ENCODE results near the gene AOC3.

Gene AOC3

DNA sequence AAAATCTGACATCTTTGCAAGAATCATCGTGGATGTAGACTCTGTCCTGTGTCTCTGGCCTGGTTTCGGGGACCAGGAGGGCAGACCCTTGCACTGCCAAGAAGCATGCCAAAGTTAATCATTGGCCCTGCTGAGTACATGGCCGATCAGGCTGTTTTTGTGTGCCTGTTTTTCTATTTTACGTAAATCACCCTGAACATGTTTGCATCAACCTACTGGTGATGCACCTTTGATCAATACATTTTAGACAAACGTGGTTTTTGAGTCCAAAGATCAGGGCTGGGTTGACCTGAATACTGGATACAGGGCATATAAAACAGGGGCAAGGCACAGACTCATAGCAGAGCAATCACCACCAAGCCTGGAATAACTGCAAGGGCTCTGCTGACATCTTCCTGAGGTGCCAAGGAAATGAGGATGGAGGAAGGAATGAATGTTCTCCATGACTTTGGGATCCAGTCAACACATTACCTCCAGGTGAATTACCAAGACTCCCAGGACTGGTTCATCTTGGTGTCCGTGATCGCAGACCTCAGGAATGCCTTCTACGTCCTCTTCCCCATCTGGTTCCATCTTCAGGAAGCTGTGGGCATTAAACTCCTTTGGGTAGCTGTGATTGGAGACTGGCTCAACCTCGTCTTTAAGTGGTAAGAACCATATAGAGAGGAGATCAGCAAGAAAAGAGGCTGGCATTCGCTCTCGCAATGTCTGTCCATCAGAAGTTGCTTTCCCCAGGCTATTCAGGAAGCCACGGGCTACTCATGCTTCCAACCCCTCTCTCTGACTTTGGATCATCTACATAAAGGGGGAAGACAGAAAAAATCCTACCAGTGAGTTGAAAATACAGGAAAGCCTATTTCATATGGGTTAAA lies 49.7 kb downstream of the AOC3 start, which contains the start of gene G6PC1:
TSS of gene G6PC1 (plus strand) at position 340 of the 872 bp plus-strand sequence. CDS start at position 418, 78 bp downstream.
- no peak within 1 kb of the TSS for H3K27ac ChIP-seq
- no peak within 1 kb of the TSS for H3K4me3 ChIP-seq (ENCODE audit: low read depth, low read length)
- DNase-seq = no peak
- in situ Hi-C loops (cut with HindIII; ENCODE audit: low pct_ligation_motif_present, low sequenced_read_pairs) = no loop called here
- H3K27me3 ChIP-seq (replicated peaks) = no peaks in the 10 kb centered on the region
- H3K36me3 ChIP-seq (replicated peaks) = no peaks in the 10 kb centered on the region
- TF ChIP-seq, protein P1, sequence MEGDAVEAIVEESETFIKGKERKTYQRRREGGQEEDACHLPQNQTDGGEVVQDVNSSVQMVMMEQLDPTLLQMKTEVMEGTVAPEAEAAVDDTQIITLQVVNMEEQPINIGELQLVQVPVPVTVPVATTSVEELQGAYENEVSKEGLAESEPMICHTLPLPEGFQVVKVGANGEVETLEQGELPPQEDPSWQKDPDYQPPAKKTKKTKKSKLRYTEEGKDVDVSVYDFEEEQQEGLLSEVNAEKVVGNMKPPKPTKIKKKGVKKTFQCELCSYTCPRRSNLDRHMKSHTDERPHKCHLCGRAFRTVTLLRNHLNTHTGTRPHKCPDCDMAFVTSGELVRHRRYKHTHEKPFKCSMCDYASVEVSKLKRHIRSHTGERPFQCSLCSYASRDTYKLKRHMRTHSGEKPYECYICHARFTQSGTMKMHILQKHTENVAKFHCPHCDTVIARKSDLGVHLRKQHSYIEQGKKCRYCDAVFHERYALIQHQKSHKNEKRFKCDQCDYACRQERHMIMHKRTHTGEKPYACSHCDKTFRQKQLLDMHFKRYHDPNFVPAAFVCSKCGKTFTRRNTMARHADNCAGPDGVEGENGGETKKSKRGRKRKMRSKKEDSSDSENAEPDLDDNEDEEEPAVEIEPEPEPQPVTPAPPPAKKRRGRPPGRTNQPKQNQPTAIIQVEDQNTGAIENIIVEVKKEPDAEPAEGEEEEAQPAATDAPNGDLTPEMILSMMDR (IDR thresholded peaks at IDR 0.05; ENCODE audit: low read depth, low read length, missing control alignments) = no peak

DNA sequence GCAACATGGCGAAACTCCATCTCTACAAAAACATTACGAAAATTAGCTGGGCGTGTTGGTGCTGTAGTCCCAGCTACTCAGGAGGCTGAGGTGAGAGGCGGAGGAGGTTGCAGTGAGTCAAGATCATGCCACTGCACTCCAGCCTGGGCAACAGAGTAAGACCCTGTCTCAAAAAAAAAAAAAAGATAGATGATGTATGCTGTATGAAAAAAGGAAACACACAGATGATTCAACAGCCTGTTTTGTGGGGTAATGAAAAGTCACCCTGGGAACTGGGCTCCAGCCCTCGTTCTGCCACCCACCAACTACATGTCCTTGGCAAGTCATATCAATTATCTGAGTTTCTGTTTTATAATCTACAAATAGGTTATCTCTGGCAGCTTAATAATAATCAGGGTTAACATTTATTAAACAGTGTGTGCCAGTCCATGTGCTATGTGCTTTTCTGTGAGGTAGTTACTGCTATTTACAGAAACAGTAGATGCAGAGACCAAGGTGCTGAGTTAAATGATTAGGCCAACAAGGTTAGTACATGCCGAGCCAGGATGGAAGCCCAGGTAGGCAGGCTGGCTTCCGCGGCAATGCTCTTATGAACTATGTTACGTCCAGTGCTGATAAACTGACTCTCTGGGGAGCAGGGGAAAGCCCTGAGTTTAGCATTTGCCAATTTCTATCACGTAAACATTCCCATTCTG lies 50.7 kb downstream of the AOC3 start:
- Histone ChIP-seq H3K27me3 (replicated peaks) (no peaks in the 10 kb centered on the region), H3K4me3 (ENCODE audit: low read depth, low read length) (no peak overlapping the region), H3K36me3 (replicated peaks) (no peaks in the 10 kb centered on the region), H3K27ac (no peak overlapping the region)
- TF ChIP-seq, protein P1 (IDR thresholded peaks at IDR 0.05; ENCODE audit: low read depth, low read length, missing control alignments) = no peak
- in situ Hi-C loops (cut with HindIII; ENCODE audit: low pct_ligation_motif_present, low sequenced_read_pairs) = no loop called here
- no peak for DNase-seq

DNA sequence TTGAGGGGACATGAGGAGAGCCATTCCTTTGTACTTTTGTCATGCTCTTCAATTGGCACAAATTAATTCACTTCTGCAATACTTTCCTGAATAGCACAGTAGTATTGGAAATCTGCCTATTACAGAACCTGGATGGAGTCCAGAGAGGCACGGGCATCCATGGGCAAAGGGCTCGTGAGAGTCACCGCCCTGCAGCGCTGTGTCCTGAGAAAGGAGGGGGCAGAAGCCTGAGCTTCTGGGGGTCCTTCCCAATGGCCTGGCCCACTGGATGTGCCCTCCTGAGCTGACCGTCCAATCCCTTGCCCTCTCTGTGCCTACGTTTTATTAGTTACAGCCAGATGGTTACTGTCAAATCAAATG lies 53.1 kb downstream of the AOC3 start:
- no peaks in the 10 kb centered on the region for H3K36me3 ChIP-seq (replicated peaks)
- TF ChIP-seq, protein P1 (IDR thresholded peaks at IDR 0.05; ENCODE audit: low read depth, low read length, missing control alignments) = no peak
- no peak for DNase-seq
- no peak overlapping the region for H3K27ac ChIP-seq
- H3K4me3 ChIP-seq (ENCODE audit: low read depth, low read length) = no peak overlapping the region
- H3K27me3 ChIP-seq (replicated peaks) = peaks cover 2% of the 10 kb centered on the region
- in situ Hi-C loops (cut with HindIII; ENCODE audit: low pct_ligation_motif_present, low sequenced_read_pairs) = no loop called here

DNA sequence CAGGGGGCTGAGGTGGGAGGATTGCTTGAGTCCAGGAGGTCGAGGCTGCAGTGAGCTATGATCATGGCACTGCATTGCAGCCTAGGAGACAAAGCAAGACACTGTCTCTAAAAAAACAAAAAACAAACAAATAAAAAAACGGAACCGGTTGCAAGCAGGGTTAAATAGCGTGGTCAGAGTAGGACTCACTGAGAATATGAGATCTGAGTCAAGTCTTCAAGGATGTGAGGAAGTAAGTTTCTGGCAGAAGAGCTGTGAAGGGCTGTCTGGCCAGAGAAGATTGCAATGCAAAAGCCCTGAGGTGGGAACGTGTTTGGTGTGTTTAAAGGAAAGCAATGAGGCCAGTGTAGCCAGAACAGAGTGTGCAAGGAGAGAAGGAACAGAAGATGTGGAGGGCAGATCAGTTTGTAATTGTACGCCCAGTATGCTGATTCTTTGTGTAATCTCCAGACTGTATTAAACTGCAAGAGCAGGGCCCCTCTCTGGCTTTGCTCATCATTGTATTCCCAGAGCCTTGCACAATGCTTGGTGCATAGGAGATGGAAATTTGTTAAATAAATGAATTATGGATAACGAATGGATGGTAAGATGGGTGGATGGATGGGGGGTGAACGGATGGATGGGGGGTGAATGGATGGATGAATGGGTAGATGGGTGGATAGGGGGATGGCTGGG lies 55.9 kb downstream of the AOC3 start:
- H3K27ac ChIP-seq = no peak overlapping the region
- TF ChIP-seq, protein P1 (IDR thresholded peaks at IDR 0.05; ENCODE audit: low read depth, low read length, missing control alignments) = no peak
- H3K36me3 ChIP-seq (replicated peaks) = no peaks in the 10 kb centered on the region
- H3K27me3 ChIP-seq (replicated peaks) = peaks cover 5% of the 10 kb centered on the region
- DNase-seq = no peak
- in situ Hi-C loops (cut with HindIII; ENCODE audit: low pct_ligation_motif_present, low sequenced_read_pairs) = no loop called here
- H3K4me3 ChIP-seq (ENCODE audit: low read depth, low read length) = no peak overlapping the region
